H1 (cell line): ENCODE results near the gene NR5A2.

Source experiments
- GABPA ChIP-seq: IDR thresholded peaks from 2 replicates; pipeline ENCODE4 v1.6.1; 2011; ENCODE audit warnings: mild to moderate bottlenecking, low read length, moderate library complexity, borderline replicate concordance; ENCODE audit not compliant: insufficient read depth
- POLR2A ChIP-seq, 2 experiments: IDR thresholded peaks; 1 replicate in 1 of 2; 2 replicates in 1 of 2; pipeline ENCODE4 v1.6.1; 2011; ENCODE audit warnings: low read depth in 2 of 2, low read length in 2 of 2, mild to moderate bottlenecking in 2 of 2; ENCODE audit errors: control extremely low read depth in 1 of 2
- SP4 ChIP-seq: IDR thresholded peaks from 2 replicates; pipeline ENCODE4 v1.6.1; 2012; ENCODE audit warnings: low read length, inconsistent platforms
- SRF ChIP-seq: IDR thresholded peaks from 2 replicates; pipeline ENCODE4 v1.6.1; 2011; ENCODE audit warnings: mild to moderate bottlenecking, low read depth, low read length, moderate library complexity
- TEAD4 ChIP-seq: IDR thresholded peaks from 2 replicates; pipeline ENCODE4 v1.6.1; 2012; ENCODE audit warnings: low read depth, low read length, inconsistent platforms, mixed read lengths
- ZNF274 ChIP-seq: IDR thresholded peaks from 2 replicates; pipeline ENCODE4 v1.7.0; 2012; ENCODE audit warnings: low read length, borderline replicate concordance; ENCODE audit errors: extremely low read depth
- TF ChIP-seq, protein P1 (sequence below), 3 experiments: IDR thresholded peaks; 1 replicate in 2 of 3; 2 replicates in 1 of 3; pipeline versions ENCODE4 v1.5.1 to v1.6.1; 2011; ENCODE audit warnings: low read length in 3 of 3, mild to moderate bottlenecking in 3 of 3, inconsistent platforms in 2 of 3, low read depth in 1 of 3, moderate library complexity in 1 of 3; ENCODE audit not compliant: insufficient read depth in 1 of 3; ENCODE audit errors: control extremely low read depth in 1 of 3
- TF ChIP-seq, protein P2 (sequence below): IDR thresholded peaks from 2 replicates; pipeline ENCODE4 v1.6.1; 2011; ENCODE audit warnings: low read length, improper control_type of control experiment
- TF ChIP-seq, protein P3 (sequence below): IDR thresholded peaks from 2 replicates; pipeline ENCODE4 v1.6.1; 2012; ENCODE audit warnings: inconsistent platforms

DNA sequence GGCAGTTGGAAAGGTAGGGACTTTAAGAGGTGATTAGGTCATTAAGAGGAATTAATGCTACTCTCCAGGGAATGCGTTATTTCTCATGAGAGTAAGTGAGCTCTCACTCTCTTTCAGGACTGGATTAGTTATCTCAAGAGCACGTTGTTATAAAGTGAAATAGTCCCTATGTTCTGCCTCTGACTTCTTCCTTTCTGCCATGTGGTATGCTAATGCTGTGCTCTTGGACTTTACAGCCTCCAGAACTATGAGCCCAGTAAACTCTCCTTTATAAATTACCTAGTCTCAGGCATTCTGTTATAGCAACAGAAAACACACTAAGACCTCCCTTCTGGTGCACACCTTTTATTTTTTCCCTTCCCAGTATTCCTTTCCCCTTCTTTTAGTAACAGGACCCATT lies 187.8 kb downstream of the NR5A2 start:
- TF ChIP-seq SRF (no peak), POLR2A (IDR thresholded peaks at IDR 0.05; ENCODE audit: control extremely low read depth in 1 of 2, low read depth in 2 of 2, low read length in 2 of 2) (no peak), GABPA (no peak), TEAD4 (no peak), SP4 (no peak), ZNF274 (no peak)
- TF ChIP-seq, protein P1, sequence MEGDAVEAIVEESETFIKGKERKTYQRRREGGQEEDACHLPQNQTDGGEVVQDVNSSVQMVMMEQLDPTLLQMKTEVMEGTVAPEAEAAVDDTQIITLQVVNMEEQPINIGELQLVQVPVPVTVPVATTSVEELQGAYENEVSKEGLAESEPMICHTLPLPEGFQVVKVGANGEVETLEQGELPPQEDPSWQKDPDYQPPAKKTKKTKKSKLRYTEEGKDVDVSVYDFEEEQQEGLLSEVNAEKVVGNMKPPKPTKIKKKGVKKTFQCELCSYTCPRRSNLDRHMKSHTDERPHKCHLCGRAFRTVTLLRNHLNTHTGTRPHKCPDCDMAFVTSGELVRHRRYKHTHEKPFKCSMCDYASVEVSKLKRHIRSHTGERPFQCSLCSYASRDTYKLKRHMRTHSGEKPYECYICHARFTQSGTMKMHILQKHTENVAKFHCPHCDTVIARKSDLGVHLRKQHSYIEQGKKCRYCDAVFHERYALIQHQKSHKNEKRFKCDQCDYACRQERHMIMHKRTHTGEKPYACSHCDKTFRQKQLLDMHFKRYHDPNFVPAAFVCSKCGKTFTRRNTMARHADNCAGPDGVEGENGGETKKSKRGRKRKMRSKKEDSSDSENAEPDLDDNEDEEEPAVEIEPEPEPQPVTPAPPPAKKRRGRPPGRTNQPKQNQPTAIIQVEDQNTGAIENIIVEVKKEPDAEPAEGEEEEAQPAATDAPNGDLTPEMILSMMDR (IDR thresholded peaks at IDR 0.05; ENCODE audit: control extremely low read depth in 1 of 3, insufficient read depth in 1 of 3, low read depth in 1 of 3, low read length in 3 of 3) = no peak
- TF ChIP-seq, protein P2, sequence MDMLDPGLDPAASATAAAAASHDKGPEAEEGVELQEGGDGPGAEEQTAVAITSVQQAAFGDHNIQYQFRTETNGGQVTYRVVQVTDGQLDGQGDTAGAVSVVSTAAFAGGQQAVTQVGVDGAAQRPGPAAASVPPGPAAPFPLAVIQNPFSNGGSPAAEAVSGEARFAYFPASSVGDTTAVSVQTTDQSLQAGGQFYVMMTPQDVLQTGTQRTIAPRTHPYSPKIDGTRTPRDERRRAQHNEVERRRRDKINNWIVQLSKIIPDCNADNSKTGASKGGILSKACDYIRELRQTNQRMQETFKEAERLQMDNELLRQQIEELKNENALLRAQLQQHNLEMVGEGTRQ = no peak
- TF ChIP-seq, protein P3, sequence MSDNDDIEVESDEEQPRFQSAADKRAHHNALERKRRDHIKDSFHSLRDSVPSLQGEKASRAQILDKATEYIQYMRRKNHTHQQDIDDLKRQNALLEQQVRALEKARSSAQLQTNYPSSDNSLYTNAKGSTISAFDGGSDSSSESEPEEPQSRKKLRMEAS = no peak
